ENCODE measurements around the gene TRIM54.

The TRIM54 gene

DNA sequence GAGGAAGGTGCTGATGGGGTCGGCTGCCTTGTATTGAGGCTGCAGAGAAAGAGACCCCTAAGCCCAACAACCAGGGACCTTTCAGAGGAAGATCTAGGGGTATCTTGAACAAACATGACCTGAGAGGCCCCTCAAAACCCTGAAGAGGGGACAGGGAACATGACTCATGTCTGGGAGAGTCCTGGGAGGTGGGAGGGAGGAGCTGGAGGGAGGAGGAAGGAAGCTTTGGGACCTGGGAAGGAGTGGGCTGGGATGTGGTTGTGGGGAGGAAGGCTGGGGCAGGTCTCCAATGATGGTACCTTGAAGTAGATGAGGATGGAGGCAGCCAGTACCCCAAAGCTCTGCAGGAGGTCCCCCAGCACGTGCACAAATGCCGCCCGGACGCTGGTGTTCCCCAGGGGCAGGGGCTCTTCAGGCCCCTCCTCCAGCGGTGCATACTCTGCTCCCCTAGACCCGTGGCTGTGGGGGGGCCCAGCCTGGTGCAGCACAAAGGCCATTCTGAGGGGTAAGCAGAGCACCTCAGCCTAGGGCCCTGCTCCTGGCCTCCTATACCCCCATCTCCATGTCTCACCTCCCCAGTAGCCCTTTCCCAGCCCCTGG is 25.3 kb upstream of the TRIM54 start:
- no peak for DNase-seq (ENCODE audit: low read depth)
- TF ChIP-seq, protein P1, sequence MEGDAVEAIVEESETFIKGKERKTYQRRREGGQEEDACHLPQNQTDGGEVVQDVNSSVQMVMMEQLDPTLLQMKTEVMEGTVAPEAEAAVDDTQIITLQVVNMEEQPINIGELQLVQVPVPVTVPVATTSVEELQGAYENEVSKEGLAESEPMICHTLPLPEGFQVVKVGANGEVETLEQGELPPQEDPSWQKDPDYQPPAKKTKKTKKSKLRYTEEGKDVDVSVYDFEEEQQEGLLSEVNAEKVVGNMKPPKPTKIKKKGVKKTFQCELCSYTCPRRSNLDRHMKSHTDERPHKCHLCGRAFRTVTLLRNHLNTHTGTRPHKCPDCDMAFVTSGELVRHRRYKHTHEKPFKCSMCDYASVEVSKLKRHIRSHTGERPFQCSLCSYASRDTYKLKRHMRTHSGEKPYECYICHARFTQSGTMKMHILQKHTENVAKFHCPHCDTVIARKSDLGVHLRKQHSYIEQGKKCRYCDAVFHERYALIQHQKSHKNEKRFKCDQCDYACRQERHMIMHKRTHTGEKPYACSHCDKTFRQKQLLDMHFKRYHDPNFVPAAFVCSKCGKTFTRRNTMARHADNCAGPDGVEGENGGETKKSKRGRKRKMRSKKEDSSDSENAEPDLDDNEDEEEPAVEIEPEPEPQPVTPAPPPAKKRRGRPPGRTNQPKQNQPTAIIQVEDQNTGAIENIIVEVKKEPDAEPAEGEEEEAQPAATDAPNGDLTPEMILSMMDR (conservative IDR thresholded peaks at IDR 0.05; ENCODE audit: low read depth, low read length): no peak
- H3K4me3 ChIP-seq (ENCODE audit: low read length): no peak overlapping the region

DNA sequence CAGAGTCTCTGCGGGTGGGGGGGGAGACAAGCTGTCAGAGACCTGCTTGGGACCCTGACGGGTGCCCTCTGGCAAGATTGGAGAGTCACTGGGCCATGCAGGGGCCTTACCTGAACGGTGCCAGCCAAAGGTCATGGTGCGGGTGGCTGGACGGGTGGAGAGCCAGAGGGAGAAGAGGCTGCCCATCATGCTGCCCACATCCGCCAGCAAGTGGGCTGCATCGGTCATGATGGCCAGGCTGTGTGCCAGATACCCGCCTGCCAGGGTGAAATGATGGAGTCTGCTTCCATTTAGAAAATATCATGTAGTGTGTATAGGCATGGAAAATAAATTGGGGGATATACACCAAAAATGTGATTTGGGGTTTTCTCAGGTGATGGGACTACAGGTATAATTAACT is 24.2 kb upstream of the TRIM54 start:
- DNase-seq (ENCODE audit: low read depth): no peak
- TF ChIP-seq, protein P1 (conservative IDR thresholded peaks at IDR 0.05; ENCODE audit: low read depth, low read length): no peak
- H3K4me3 ChIP-seq (ENCODE audit: low read length): no peak overlapping the region

DNA sequence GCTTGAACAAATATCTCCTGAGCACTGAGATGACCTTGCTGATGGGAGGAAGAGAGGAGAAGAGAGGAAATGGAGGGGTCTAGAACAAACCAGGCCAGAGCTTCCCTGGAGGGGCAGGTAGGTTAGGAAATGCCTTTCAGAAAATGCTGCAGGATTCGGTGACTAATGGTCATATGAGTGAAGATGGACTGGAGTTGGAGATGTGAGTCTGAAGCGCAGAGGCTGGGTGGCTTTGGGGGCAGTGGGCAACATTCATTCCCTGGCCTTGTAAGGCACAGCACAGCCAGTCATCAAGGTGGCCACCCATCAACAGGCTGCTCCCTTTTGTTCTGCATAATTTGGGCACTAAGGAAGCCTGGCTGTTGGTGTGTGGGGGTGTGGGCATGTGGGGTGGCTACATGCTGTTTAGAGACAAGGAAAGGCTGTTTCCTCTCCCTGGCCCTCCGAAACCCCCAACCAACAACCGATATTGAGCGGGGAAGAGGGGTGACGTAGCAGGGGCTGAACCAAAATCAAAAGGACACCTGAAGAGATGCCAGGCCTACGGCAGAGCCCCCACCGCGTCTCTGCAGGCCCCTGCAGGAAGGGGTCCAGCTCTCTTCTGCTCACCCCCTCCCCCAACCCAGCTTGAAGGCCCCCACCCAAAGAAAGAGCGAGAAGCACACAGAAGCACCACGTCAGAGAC is 20.8 kb upstream of the TRIM54 start:
- no peak overlapping the region for H3K4me3 ChIP-seq (ENCODE audit: low read length)
- DNase-seq (ENCODE audit: low read depth): no peak
- TF ChIP-seq, protein P1 (conservative IDR thresholded peaks at IDR 0.05; ENCODE audit: low read depth, low read length): no peak

DNA sequence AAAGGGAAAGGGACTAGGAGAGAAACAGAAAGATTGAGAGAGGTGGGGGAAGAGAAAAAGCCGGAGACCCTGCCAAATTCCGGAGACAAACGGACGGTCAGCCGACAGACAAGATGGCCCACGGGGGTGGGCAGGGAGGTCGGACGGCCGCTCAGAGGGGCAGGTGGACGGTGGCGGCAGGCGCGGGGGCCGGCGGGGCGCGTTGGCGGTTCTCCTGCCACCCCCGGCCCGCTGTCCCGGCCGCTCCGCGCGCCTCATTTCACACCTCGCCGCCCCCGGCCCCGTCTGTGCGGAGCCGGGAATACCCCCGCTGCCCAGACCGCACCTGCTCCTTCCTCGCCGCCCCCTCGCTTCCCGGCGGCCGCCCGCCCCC is 20.3 kb upstream of the TRIM54 start:
- no peak for DNase-seq (ENCODE audit: low read depth)
- H3K4me3 ChIP-seq (ENCODE audit: low read length): no peak overlapping the region
- TF ChIP-seq, protein P1 (conservative IDR thresholded peaks at IDR 0.05; ENCODE audit: low read depth, low read length): no peak

DNA sequence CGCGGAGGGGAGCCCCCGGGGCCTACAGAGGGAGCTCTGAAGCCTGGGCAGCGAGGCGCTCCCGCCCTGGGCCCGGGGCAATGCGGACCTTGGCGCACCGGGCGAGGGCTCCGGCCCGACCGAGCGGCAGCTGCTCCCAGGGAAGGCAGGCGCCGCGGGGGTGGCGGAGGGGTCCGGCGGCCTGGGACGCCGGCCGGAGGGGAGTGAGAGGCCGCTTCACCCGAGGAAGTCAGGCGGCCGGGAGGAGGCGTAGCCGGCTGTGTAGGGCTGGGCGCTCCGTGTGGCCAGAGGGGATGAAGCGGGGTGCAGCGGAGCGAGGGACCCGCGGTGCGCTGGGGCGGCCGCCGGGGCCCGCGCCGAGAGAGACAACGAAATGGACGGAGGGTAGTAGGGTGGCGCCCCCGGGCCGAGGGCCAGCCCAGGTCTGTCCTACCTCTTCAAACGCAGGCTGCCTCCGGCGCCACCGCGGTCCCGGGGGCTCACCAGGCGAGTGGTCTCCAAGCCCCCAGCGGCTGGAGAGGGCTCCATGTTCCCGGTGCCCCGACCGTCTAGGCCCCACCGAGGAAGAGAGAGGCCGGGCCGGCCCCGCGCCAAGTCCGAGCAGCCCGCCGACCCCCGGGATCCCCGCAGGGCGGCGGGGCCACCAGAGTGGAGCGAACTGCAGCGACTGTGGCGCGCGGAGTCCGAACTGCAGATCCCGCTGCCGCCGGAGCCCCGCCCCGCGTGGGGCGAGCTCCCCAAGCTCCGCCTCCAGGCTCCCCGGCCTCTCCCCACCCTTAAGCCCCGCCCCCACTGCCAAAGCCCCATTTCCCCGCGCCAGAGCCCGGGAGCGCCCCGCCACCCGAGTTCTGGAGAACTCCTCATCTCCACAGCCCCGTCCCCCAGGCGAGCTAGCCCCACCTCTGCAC is 19.6 kb upstream of the TRIM54 start, which contains the start of gene SLC30A3:
TSS of gene SLC30A3 (minus strand) at position 669 of the 908 bp plus-strand sequence. CDS start at position 528, 141 bp downstream.
- DNase-seq (ENCODE audit: low read depth): no peak
- TF ChIP-seq, protein P1 (conservative IDR thresholded peaks at IDR 0.05; ENCODE audit: low read depth, low read length): no peak
- peak within 1 kb of the TSS; percentile 34 for H3K4me3 ChIP-seq (ENCODE audit: low read length)

DNA sequence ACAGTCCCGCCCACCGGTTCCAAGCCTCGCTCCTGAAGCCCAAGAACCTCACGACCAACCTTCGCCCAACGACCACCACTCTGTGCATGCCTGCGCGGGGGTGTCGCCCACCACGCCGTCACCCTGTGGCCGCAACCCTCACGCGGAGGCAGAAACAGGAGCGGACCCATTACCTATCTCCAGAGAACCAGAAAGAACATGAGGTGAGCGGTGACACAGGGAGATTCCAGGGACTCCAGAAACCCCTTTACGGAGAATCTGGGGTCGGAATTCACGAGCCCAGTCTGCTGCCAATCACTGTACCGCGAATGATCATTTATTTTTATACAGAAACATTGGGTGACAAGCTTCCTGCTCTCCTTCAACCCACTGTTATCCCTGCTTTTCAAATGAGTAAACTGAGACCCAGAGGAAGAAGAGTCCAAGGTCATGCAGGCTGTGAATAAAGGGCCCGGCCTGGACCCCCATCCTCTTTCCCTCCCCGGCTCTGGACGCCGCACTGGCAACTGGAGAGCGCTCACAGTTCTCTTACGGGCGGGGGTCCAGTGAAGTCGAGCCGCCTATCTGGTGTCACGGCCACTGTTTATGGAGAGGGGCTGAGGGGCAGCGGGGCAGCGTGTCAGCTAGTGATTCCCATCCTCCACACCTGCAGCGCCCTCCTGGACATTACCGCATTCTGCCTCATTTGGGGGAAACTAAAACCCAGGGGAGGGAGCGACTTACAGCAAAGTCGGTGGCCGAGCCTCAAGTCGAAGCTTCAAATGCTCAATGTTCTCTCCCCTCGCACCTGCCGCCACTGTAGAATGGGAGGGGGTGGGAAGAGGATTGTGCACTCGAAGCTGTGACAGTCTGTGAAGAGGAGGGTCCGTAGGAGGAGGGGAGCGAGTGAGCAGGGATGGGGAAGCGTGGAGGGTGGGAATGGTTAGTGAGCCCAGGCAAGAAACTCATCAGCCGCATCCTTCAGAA is 18.7 kb upstream of the TRIM54 start:
- peak overlapping the region; percentile 18 for H3K4me3 ChIP-seq (ENCODE audit: low read length)
- no peak for DNase-seq (ENCODE audit: low read depth)
- TF ChIP-seq, protein P1 (conservative IDR thresholded peaks at IDR 0.05; ENCODE audit: low read depth, low read length): no peak
